HG02571 (cell line): ENCODE measurements around the gene ZMAT5.

ENCODE experiments used
- ATAC-seq: cut with Tn5 transposase; IDR thresholded peaks from one replicate; pipeline ENCODE4 v1.9.1; 2021; ENCODE audit warnings: mild to moderate bottlenecking, moderate library complexity; ENCODE audit not compliant: unreplicated experiment

Gene ZMAT5

DNA sequence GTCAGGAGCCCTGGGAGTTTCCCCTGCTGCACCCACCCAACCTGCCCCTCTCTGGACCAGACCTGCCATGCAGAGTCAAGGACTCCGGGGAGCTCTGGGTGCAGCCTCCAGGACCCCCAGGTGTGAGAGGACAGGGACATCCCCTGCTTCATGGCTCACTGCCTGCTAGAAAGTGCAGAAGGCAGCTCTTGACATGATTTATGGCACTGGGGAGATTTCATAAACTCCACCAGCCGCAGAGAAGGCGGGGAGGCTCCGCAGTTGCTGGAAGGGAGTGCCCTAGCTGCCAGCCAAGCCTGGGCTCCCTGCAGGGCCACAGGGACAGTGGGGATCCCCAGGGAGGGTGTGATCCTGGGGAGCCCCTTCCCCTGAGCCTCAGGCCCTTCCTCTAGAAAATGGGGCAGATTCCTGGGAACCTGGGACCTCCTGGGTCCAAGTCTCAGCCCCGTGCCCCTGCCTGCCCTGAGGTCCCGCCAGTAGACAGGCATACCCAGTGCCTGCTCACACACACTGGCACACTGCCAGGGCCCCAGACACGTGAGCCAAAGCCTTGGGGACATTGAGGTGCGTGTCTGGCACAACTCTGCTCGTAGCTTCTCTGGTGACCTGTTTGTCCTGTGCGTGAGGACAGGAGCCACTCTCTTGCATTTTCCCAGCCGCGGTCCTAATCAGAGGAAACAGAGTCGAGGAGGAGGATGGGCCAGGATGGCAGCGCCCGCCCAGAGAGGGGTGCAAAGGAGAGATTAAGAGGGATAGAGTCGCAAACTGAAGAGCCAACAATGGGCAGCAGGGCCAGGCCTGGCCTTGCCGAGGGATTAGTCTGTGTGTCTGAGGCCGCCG is 33.2 kb downstream of the ZMAT5 start:
- ATAC-seq = no peak

- no peak for ATAC-seq
Measured at GRCh38 chr22:29732883-29733282, 33.9 kb downstream of the ZMAT5 start.

DNA sequence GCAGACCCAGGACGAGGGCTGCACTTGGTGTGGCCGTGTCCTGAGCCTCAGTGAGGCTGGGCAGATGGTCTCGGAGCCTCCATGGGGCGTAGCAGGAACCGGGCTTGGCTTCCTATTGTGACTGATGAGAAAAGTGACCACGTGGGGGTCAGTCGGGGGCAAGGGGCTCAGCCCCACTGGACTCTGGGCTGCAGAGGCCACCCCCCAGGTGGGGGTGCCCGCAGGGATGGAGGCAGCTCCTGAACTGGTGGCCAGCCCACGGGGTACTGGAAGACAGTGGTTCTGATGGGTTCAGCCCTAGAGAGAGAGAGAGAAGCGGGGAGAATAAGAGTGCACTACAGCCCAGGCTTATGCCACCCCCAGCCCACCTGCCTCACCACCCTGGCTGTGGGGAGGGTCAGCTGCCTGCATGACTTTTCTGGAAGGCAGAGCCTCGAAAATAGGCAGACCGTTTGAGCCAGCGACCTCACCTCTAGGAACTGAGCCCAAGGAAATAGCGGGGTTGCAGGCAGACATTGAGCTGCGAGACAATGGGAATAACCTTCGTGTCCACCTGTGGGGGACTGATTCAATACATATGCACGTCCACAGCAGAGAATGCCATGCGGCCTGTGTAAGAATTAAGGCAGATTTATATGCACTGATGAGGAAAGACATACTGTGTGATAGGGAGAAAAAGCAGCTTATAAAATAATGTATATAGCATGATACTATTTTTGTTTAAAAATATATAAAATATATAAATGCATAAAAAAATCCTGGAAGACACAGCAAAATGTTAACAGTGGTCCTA is 35.6 kb downstream of the ZMAT5 start:
- no peak for ATAC-seq

DNA sequence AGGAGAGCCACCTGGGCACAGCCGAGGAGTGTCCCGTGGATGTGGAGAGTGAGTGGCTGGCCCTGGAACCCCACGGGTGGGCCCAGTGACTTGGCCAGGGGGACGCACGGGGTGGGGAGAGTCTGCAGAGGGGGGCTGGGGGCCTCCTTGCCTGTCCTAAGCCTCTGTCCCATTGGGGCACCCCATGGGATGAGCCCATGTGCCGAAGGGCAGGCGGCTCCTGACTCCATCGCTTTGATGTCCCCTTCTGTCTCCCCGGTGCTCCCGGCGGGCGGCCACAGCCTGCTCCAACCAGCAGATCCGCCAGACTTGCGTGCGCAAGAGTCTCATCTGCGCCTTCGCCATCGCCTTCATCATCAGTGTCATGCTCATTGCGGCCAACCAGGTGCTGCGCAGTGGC is 37.6 kb downstream of the ZMAT5 start:
- no peak for ATAC-seq

GRCh38 chr22:29727131-29727523 is 39.7 kb downstream of the ZMAT5 start:
- ATAC-seq = no peak

GRCh38 chr22:29726512-29727130 is 40.2 kb downstream of the ZMAT5 start:
- no peak for ATAC-seq

DNA sequence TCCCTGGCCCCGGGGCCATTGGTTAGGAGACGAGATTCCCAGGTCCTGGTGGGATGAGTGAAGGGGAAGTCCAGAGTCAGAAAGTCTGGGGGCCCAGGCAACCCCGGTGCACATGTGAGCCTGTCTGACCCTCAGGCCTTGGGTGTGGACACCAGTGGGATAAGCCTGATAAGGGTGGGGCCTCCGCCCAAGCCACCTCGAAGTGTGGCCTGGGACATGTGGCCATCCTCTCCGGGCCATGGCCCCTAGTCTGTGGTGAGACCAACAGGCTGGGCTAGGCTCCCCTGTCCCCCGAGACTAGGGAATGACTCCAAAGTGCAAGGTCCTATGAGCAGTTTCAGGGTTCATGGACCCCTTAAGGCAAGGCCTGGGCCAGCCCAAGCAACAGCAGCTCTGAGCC is 40.7 kb downstream of the ZMAT5 start:
- no peak for ATAC-seq

DNA sequence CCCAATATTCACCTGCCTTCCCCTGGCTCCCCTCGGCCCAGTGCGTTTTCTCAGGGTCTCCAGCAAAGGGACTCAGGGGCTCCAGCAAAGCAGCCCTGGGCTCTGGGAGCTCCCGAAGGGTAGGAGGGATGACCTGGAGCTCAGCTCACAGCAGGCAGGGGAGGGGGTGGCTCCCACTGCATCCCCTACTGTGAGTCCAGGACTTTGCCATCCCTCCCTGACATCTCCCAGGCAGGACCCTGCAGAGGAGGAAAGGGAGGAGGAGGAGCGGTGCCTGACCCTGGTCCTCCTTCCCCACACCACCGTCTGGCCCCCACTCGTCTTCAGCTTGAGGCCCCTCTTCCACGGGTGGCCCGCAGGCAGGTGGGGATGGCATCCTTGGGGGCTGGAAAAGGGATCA is 42.0 kb downstream of the ZMAT5 start:
- no peak for ATAC-seq

DNA sequence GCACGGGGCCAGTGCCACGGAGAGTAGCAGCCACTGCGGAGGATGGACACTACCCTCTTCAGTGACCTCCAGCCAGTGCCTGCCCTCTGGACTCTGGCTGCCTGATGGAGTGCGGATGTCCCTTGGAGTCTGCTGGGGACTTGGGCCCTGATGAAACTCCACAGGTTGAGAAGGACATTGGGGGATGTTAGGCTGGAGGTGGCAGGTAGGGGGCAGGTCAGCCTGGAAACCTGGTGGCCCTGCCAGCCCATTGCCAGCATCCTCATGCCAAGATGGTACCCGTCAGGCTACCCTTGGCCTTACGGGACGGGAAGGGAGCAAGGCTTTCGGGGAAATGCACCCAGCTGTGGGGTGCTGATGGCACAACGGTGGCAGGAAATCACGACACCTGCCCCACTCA is 43.0 kb downstream of the ZMAT5 start:
- ATAC-seq = no peak

DNA sequence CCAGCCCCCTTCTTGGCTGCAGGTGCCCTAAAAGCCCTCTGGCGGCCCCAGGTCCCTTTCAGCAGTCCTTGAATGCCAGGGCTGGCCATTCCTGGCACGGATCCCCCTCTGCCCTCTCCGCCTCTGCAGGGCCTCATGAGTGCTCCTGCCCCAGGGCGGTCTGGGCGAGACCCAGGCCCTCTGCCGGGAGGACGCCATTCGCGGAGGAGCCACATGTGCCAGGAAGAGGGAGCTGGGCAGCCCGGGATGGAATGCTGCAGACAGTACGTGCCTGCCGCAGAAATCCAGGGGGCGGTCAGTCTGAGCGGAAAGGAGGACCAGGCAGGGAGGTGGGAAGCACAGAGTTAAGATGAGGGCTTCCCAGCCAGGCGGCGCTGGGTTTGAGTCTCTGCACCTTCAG is 44.2 kb downstream of the ZMAT5 start:
- ATAC-seq = no peak

DNA sequence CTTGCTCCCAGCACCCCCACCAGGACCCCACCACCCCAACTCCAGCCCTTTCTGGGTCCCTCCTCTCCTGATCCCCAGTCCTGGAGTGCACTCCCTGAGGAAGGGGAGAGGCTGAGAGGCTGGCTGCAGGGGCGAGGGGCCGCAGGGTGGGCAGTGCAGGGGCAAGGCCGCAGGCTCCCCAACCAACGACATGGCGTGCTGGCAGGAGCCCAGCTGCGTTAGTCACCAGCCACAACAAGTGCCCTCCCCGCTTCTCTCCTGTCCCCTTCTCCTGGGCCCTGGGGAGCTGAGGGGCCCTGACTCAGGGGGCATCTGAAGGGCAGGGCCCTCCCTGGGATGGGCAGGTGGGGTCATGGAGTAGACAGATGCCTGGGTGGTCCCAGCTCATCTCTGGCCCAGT is 44.7 kb downstream of the ZMAT5 start:
- no peak for ATAC-seq

DNA sequence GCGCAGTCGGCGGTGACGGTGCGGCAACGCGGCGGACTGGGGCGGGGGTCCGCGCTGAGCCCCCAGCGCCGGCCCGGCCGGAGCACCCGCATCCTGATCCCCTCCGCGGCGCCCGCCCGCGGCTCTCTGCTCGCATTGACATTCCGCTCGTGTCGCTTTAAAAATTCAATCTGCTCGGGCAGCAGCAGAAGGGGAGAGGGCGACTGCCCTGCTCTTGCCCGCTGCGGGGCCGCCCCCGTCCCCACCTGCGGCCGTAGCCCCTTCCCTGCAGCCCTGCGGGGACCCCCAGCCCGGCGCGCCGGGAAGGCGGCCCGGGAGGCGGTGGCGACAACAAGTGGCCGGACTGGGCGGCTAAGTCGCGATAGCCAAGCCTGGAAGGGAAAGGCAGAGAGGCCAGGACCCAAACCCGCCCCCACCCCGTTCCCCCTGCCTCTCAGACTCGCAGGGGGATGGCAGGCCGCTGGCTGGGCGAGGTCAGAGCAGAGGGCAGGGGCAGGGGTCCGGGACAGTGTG is 45.9 kb downstream of the ZMAT5 start:
- no peak for ATAC-seq

GRCh38 chr22:29719899-29720645 is 46.7 kb downstream of the ZMAT5 start, which contains the start of gene CABP7:
Gene CABP7, plus strand, starts transcription at chr22:29720003. Its CDS starts 422 bp downstream, at chr22:29720425.
- no peak for ATAC-seq

- no peak for ATAC-seq
Measured at GRCh38 chr22:29718949-29719898, 47.6 kb downstream of the ZMAT5 start.

- no peak for ATAC-seq
Measured at GRCh38 chr22:29717789-29718188, 49.0 kb downstream of the ZMAT5 start.

- ATAC-seq = no peak
Measured at GRCh38 chr22:29716814-29717545, 49.8 kb downstream of the ZMAT5 start.

DNA sequence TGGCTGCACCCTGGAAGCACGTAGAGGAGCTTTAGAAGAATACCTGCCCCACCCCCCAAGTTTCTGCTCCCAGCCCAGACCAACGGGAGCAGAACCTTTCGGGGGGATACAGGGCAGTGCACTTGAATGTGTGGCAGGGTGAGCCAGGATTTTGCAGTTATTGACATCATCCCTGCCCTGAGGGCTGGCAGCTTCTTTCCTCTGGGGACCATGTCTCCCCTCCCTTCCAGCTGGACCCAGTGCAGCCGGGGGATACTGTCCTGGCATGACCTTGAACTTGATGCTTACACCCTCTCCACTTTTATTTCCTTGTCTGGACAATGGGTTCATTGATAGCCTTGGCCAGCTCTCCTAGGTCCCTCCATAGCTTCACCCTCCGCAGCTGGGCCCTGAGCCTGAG is 51.1 kb downstream of the ZMAT5 start:
- no peak for ATAC-seq

- no peak for ATAC-seq
Measured at GRCh38 chr22:29715240-29715639, 51.6 kb downstream of the ZMAT5 start.

GRCh38 chr22:29713156-29713727 is 53.6 kb downstream of the ZMAT5 start:
- no peak for ATAC-seq
